Esophagus squamous epithelium (tissue), 5 donors: ENCODE measurements around the gene C2CD2. TPM values are rescaled to one million over a fixed set of nuclear protein-coding genes. Genes with fewer than 3 reads are reported as not detected.

Source experiments
- DNase-seq: peaks from one replicate; lab custom pipeline; 2025; lab: John Stamatoyannopoulos, UW
- H3K27ac ChIP-seq, 4 donors: fragments of 200-600 bp; sonication (generic); one replicate each; pipeline ENCODE4 v1.5.1; 2016 to 2019; ENCODE audit warnings: mild to moderate bottlenecking in 1 of 4
- H3K27me3 ChIP-seq, 4 donors: fragments of 200-600 bp; sonication (generic); 1 replicate in 3 of 4; 2 replicates in 1 of 4; pipeline versions ENCODE4 v1.5.1 to v1.6.0; 2017 to 2021; ENCODE audit warnings: antibody characterized with exemption in 1 of 4
- H3K36me3 ChIP-seq, 3 donors: fragments of 200-600 bp; sonication (generic); one replicate each; pipeline ENCODE4 v1.5.1; 2016 to 2019
- H3K4me1 ChIP-seq, 3 donors: fragments of 200-600 bp; sonication (generic); one replicate each; pipeline ENCODE4 v1.5.1; 2017 to 2019
- H3K4me3 ChIP-seq, 4 donors: fragments of 200-600 bp; sonication (generic); 1 replicate in 3 of 4; 2 replicates in 1 of 4; pipeline ENCODE4 v1.5.1; 2016 to 2019; ENCODE audit warnings: mild to moderate bottlenecking in 2 of 4, moderate library complexity in 1 of 4
- H3K9me3 ChIP-seq, 3 donors: fragments of 200-600 bp; sonication (generic); one replicate each; pipeline ENCODE4 v1.5.1; 2016 to 2019
- POLR2A ChIP-seq, 4 donors: fragments of 450-650 bp; IDR thresholded peaks; one replicate each; pipeline ENCODE4 v1.6.1; 2017; ENCODE audit warnings: antibody characterized with exemption in 4 of 4, mild to moderate bottlenecking in 4 of 4, moderate library complexity in 3 of 4
- WGBS, 2 donors: methylation state at CpG; one replicate each; pipeline ENCODE4 v1.1.5; 2018; 5-methylcytosine and 5-hydroxymethylcytosine counted together
- intact Hi-C: fragments of 100-400 bp; cut with DNase I; formaldehyde crosslinking; loops from one replicate; pipeline ENCODE4 v1.15.0; 2022
- total RNA-seq, 4 donors: library from RNA; depleted of rRNA; stranded (reverse); fragments of >200 nt; gene quantifications; one replicate each; pipeline ENCODE4 v1.1.0, GENCODE V29; 2016
- TF ChIP-seq, protein P1 (sequence below), 6 experiments: fragments of 450-650 bp in 4 of 6; fragments of 200-600 bp in 2 of 6; sonication (generic) in 2 of 6; IDR thresholded peaks; one replicate each; pipeline ENCODE4 v1.5.1; 2016 to 2019; ENCODE audit warnings: antibody characterized with exemption in 6 of 6, mild to moderate bottlenecking in 4 of 6, moderate library complexity in 4 of 6
- donor health status: DM: yes; HTN: yes; CAD: no.

The C2CD2 gene
- total RNA-seq, 4 donors from 2014 or later = 13.6 to 21.2 (median 15.6) TPM

DNA sequence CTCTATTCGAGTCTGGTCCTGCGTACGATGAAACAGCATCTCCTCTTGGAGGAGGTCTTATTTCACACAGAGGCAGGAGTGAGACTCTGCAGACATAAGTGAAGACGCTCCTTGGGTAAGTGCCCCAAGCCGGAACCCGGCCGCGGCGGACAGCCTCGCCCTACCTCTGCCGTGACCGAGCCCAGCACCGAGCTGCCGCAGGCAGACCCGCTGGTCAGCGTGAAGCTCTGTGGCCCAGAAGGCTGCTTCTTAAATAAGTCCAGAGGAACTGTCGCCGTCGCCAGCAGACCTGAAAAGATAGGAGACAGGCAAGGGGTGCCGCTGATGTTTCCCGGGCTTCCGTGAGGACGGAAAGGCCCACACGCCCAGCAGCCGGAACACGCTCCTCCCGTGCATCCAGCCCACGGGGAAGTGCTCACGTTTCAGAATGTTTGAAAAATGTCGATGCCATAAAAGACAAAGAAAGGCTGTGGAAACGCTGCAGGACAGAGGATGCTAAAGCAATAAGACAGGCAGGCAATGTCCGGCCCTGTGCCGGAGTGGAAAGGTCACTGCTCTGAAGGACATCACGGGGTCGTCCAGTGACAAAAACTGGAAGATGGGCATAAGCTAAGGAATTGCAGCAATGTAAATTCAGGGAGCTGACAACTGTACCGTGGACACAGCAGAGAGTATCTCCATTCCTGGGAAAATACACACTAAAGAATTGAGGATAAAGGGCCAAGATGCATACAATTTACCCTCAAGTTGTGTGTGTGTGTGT lies 46.1 kb downstream of the C2CD2 start:
- H3K27me3 ChIP-seq = no peaks in the 10 kb centered on the region
- no peak for TF ChIP-seq POLR2A (IDR thresholded peaks at IDR 0.05)
- TF ChIP-seq, protein P1, sequence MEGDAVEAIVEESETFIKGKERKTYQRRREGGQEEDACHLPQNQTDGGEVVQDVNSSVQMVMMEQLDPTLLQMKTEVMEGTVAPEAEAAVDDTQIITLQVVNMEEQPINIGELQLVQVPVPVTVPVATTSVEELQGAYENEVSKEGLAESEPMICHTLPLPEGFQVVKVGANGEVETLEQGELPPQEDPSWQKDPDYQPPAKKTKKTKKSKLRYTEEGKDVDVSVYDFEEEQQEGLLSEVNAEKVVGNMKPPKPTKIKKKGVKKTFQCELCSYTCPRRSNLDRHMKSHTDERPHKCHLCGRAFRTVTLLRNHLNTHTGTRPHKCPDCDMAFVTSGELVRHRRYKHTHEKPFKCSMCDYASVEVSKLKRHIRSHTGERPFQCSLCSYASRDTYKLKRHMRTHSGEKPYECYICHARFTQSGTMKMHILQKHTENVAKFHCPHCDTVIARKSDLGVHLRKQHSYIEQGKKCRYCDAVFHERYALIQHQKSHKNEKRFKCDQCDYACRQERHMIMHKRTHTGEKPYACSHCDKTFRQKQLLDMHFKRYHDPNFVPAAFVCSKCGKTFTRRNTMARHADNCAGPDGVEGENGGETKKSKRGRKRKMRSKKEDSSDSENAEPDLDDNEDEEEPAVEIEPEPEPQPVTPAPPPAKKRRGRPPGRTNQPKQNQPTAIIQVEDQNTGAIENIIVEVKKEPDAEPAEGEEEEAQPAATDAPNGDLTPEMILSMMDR (IDR thresholded peaks at IDR 0.05) = no peak
- H3K9me3 ChIP-seq = no peaks in the 10 kb centered on the region
- 87 to 96% methylated on average over 18 to 28 of the region's 36 CpGs for WGBS, 2 donors
- no peak overlapping the region for H3K4me3 ChIP-seq
- intact Hi-C loops = no loop called here
- no peak for DNase-seq
- peaks cover 4 to 100% (median 19%) of the 10 kb centered on the region in 3 donors for H3K36me3 ChIP-seq
- no peak overlapping the region for H3K27ac ChIP-seq
- H3K4me1 ChIP-seq = no peaks in the 10 kb centered on the region

- no peaks in the 10 kb centered on the region for H3K9me3 ChIP-seq
- H3K4me1 ChIP-seq = no peaks in the 10 kb centered on the region
- DNase-seq = no peak
- intact Hi-C loops = no loop called here
- WGBS, 2 donors = 87 to 93% methylated on average over 8 to 13 of the region's 14 CpGs
- no peaks in the 10 kb centered on the region for H3K27me3 ChIP-seq
- TF ChIP-seq POLR2A (IDR thresholded peaks at IDR 0.05) = no peak
- TF ChIP-seq, protein P1 (IDR thresholded peaks at IDR 0.05) = no peak
- H3K4me3 ChIP-seq = no peak overlapping the region
- no peak overlapping the region for H3K27ac ChIP-seq
- H3K36me3 ChIP-seq = peaks cover 4 to 100% (median 19%) of the 10 kb centered on the region in 3 donors
These were observed 47.0 kb downstream of the C2CD2 start for GRCh38 chr21:41906770-41907169.

- TF ChIP-seq, protein P1 (IDR thresholded peaks at IDR 0.05) = no peak
- TF ChIP-seq POLR2A (IDR thresholded peaks at IDR 0.05) = no peak
- no peaks in the 10 kb centered on the region for H3K27me3 ChIP-seq
- WGBS, 2 donors = 79 to 87% methylated on average over 14 to 21 of the region's 23 CpGs
- no peak for DNase-seq
- intact Hi-C loops = no loop called here
- no peak overlapping the region for H3K4me3 ChIP-seq
- peaks cover 4 to 100% (median 19%) of the 10 kb centered on the region in 3 donors for H3K36me3 ChIP-seq
- no peaks in the 10 kb centered on the region for H3K9me3 ChIP-seq
- no peak overlapping the region for H3K27ac ChIP-seq
- no peaks in the 10 kb centered on the region for H3K4me1 ChIP-seq
These were observed 50.1 kb downstream of the C2CD2 start for GRCh38 chr21:41903559-41904351.

DNA sequence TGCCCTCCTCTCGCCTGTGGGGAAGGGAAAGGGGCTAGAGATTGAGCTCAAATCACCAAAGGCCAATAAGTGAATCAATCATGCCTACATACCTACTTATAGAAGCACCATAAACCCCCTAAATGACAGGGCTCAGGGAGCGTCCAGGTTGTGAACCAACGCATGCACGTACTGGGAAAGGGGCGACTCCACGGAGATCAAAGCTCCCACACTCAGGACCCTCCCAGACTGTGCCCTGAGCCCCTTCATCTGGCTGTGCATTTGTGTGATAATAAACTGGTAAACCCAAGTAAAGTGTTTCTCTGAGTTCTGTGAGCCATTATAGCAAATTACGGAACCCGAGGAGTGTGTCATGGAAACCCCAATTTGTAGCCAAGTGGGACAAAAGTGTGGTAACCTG lies 50.9 kb downstream of the C2CD2 start:
- H3K4me1 ChIP-seq = no peaks in the 10 kb centered on the region
- WGBS, 2 donors = 90 to 97% methylated on average over 6 to 8 of the region's 8 CpGs
- H3K4me3 ChIP-seq = no peak overlapping the region
- peaks cover 4 to 100% (median 24%) of the 10 kb centered on the region in 3 donors for H3K36me3 ChIP-seq
- intact Hi-C loops = no loop called here
- TF ChIP-seq, protein P1 (IDR thresholded peaks at IDR 0.05) = no peak
- TF ChIP-seq POLR2A (IDR thresholded peaks at IDR 0.05) = no peak
- DNase-seq = no peak
- no peaks in the 10 kb centered on the region for H3K27me3 ChIP-seq
- no peak overlapping the region for H3K27ac ChIP-seq
- no peaks in the 10 kb centered on the region for H3K9me3 ChIP-seq

GRCh38 chr21:41901782-41902181 lies 52.0 kb downstream of the C2CD2 start:
- Histone ChIP-seq H3K27ac (no peak overlapping the region), H3K4me3 (no peak overlapping the region), H3K9me3 (no peaks in the 10 kb centered on the region), H3K36me3 (peaks cover 4 to 99% (median 15%) of the 10 kb centered on the region in 3 donors), H3K27me3 (no peaks in the 10 kb centered on the region), H3K4me1 (no peaks in the 10 kb centered on the region)
- 91 to 95% methylated on average over 3 of the region's 3 CpGs for WGBS, 2 donors
- TF ChIP-seq POLR2A (IDR thresholded peaks at IDR 0.05) = no peak
- TF ChIP-seq, protein P1 (IDR thresholded peaks at IDR 0.05) = no peak
- no peak for DNase-seq
- intact Hi-C loops = no loop called here
